Measurements from ENCODE around the gene MEGF8. TPM values are rescaled to one million over a fixed set of nuclear protein-coding genes. Genes with fewer than 3 reads are reported as not detected.

MEGF8 gene
- total RNA-seq, 1 donor from 2014 or later = 49.5 TPM

DNA sequence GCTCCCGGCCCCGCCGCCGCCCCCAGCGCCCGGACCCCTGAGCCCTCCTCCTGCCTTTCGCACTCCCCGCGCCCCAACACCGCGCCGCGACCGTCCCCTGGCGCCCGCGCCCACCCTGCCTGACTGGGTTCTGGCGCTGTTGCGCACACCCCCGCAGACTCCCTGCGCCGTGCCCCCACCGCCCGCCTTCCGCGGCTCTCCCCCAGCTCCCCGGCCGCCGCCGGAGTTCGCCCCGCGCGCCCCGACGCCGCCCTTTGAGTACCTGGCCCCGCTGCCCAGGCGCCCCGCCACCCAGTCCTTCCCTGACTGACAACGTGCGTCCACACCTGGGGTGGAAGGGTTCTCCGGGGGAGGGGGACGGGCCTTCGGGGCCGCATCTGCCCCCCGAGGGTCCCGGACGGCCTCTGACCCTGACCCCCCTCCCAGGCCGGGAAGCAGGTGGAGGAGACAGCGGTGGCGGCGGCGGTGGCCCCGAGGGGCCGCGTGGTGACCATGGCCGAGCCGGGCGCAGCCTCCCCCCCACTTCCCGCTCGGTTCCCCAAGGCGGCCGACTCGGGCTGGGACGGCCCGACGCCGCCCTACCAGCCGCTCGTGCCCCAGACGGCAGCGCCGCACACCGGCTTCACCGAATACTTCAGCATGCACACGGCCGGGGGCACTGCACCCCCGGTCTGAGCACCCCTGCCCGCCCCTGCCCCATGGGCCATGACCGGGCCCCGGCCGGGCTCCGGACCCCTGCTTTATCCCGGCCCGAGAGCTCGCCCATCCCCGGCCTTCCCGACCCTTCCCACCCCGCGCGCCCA lies 1.4 kb upstream of the MEGF8 start:
- DNase-seq (ENCODE audit: low spot score) = no peak
- TF ChIP-seq, protein P1, sequence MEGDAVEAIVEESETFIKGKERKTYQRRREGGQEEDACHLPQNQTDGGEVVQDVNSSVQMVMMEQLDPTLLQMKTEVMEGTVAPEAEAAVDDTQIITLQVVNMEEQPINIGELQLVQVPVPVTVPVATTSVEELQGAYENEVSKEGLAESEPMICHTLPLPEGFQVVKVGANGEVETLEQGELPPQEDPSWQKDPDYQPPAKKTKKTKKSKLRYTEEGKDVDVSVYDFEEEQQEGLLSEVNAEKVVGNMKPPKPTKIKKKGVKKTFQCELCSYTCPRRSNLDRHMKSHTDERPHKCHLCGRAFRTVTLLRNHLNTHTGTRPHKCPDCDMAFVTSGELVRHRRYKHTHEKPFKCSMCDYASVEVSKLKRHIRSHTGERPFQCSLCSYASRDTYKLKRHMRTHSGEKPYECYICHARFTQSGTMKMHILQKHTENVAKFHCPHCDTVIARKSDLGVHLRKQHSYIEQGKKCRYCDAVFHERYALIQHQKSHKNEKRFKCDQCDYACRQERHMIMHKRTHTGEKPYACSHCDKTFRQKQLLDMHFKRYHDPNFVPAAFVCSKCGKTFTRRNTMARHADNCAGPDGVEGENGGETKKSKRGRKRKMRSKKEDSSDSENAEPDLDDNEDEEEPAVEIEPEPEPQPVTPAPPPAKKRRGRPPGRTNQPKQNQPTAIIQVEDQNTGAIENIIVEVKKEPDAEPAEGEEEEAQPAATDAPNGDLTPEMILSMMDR (IDR thresholded peaks at IDR 0.05) = no peak
- H3K4me1 Mint-ChIP-seq (ENCODE audit: low read depth) = peaks cover 31% of the 10 kb centered on the region
- H3K27me3 Mint-ChIP-seq (ENCODE audit: low read depth) = peaks cover 23% of the 10 kb centered on the region
- no peaks in the 10 kb centered on the region for H3K9me3 Mint-ChIP-seq (ENCODE audit: low read depth)
- H3K36me3 Mint-ChIP-seq (ENCODE audit: low read depth) = no peaks in the 10 kb centered on the region
- H3K4me3 Mint-ChIP-seq (ENCODE audit: unreplicated experiment) = no peak overlapping the region
- no peak overlapping the region for H3K27ac Mint-ChIP-seq (ENCODE audit: unreplicated experiment)

DNA sequence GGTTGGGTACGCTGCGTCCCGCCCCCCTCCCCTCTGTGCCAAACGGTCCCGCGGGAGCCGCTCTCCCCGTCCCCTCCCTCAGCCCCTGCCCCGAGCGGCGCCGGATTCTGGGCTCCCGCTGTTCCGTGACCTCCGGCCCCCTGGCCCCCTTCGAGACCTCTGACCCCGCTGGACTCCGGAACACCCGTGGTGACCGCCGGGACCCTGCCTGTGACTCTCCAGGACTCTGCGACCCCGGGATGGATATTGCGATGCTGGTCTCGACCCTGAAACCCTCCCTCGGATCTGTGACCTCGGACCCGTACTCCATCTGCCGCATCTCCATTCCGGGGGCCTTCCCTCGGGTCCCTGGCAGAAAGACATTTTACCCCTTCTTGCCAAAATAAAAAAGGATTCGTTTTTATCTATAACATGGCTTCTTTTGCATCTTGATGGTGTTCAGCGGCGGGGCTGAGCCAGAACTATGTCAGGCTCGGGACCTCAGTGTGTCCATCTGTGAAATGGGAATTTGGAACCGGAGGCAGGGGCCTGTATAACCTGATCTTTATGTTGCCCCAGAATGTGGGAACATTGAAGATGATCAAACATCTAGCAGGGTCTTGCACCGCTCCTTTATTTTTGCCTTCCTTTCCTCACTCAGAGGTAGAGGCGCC lies 654 bp upstream of the MEGF8 start:
- Mint-ChIP-seq H3K27ac (ENCODE audit: unreplicated experiment) (peak overlapping the region; percentile 32), H3K4me3 (ENCODE audit: unreplicated experiment) (peak overlapping the region; percentile 78), H3K36me3 (ENCODE audit: low read depth) (no peaks in the 10 kb centered on the region), H3K4me1 (ENCODE audit: low read depth) (peaks cover 31% of the 10 kb centered on the region), H3K27me3 (ENCODE audit: low read depth) (peaks cover 23% of the 10 kb centered on the region), H3K9me3 (ENCODE audit: low read depth) (no peaks in the 10 kb centered on the region)
- DNase-seq (ENCODE audit: low spot score) = no peak
- TF ChIP-seq, protein P1 (IDR thresholded peaks at IDR 0.05) = peak; percentile 95

DNA sequence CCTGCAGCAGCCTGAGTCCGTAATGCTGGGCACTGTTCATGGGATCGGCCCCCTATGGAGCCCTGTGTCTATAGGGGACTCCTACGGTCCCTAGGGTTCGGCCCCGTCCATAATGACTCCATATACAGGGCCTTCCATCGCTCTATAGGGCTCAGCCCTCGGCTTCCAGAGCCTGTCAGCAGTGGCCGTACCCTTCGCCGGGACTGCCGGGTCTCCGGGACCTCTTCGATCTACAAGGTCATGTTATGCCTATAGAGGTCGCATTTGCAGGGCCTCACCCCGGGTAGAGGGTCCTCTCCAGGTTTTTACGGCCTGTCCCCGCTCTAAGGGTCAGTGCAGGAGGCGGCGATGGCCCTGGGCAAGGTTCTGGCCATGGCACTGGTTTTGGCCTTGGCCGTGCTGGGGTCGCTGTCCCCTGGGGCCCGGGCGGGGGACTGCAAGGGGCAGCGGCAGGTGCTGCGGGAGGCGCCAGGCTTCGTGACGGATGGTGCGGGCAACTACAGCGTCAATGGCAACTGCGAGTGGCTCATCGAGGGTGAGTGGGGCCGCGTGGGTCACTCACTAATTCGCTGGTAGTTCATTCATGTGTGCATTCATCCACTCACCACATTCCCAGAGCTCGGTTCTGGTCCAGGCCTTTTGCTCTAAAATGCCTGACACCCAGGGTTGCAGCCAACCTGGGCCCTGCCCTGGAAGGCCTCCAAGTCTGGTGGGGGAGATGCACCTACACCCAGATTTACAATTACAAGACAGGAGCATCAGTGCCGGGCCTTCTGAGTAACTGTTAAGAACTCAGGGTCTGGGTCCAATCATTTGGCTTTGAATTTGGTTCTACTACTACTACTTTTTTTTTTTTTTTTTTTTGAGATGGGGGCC lies 699 bp downstream of the MEGF8 start:
- no peak for DNase-seq (ENCODE audit: low spot score)
- peak overlapping the region; percentile 78 for H3K4me3 Mint-ChIP-seq (ENCODE audit: unreplicated experiment)
- H3K4me1 Mint-ChIP-seq (ENCODE audit: low read depth) = peaks cover 40% of the 10 kb centered on the region
- H3K27ac Mint-ChIP-seq (ENCODE audit: unreplicated experiment) = peak overlapping the region; percentile 4
- H3K27me3 Mint-ChIP-seq (ENCODE audit: low read depth) = peaks cover 20% of the 10 kb centered on the region
- no peaks in the 10 kb centered on the region for H3K36me3 Mint-ChIP-seq (ENCODE audit: low read depth)
- H3K9me3 Mint-ChIP-seq (ENCODE audit: low read depth) = no peaks in the 10 kb centered on the region
- TF ChIP-seq, protein P1 (IDR thresholded peaks at IDR 0.05) = peak; percentile 32

DNA sequence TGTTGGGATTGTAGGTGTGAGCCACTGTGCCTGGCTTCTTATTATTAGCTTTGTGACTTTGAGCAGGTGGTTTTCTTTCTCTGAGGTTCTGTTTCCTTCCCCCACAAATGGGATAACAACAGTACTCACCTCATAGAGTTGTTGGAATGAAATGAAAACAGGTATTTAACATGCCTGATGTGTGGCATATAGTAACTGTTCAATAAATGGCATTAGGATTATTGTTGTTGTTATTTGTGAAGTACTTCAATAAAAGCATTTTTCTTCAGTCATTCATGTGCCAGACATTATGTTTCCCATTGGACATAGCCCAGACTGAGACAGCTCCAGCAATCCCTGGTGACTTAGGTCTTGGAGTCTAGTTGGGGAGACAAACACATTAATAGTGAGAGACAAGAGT lies 1.5 kb downstream of the MEGF8 start:
- peak overlapping the region; percentile 78 for H3K4me3 Mint-ChIP-seq (ENCODE audit: unreplicated experiment)
- peaks cover 40% of the 10 kb centered on the region for H3K4me1 Mint-ChIP-seq (ENCODE audit: low read depth)
- H3K27me3 Mint-ChIP-seq (ENCODE audit: low read depth) = peaks cover 20% of the 10 kb centered on the region
- H3K36me3 Mint-ChIP-seq (ENCODE audit: low read depth) = no peaks in the 10 kb centered on the region
- TF ChIP-seq, protein P1 (IDR thresholded peaks at IDR 0.05) = no peak
- no peaks in the 10 kb centered on the region for H3K9me3 Mint-ChIP-seq (ENCODE audit: low read depth)
- no peak overlapping the region for H3K27ac Mint-ChIP-seq (ENCODE audit: unreplicated experiment)
- no peak for DNase-seq (ENCODE audit: low spot score)

DNA sequence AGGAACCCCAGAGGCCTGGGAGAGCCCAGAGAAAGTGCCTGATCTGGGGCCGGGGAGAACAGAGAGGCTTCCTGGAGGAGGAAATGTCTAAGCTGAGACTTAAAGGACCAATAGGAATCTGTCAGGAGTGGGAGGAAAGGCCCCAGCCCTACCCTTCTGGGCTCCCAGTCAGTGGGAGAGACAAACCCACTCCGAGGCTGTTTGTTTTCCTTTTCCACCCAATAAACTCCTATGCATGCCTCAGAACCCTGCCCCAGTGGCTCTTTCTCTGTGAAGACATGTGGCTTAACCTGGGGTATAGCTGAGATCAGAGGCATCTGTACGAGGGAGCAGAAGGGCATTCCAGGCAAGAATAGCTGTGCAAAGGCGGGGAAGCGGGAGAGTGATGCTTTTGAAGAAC lies 1.9 kb downstream of the MEGF8 start:
- Mint-ChIP-seq H3K27me3 (ENCODE audit: low read depth) (peaks cover 16% of the 10 kb centered on the region), H3K9me3 (ENCODE audit: low read depth) (no peaks in the 10 kb centered on the region), H3K4me3 (ENCODE audit: unreplicated experiment) (no peak overlapping the region), H3K36me3 (ENCODE audit: low read depth) (no peaks in the 10 kb centered on the region), H3K4me1 (ENCODE audit: low read depth) (peaks cover 40% of the 10 kb centered on the region), H3K27ac (ENCODE audit: unreplicated experiment) (no peak overlapping the region)
- TF ChIP-seq, protein P1 (IDR thresholded peaks at IDR 0.05) = no peak
- no peak for DNase-seq (ENCODE audit: low spot score)

Measured in chondrocyte (in vitro differentiated cells).